Neural cell (in vitro differentiated cells): Measurements from ENCODE around the gene PRAC2. TPM values are rescaled to one million over a fixed set of nuclear protein-coding genes. Genes with fewer than 3 reads are reported as not detected.

Experiments used
- H2AFZ ChIP-seq: fragments of 200-600, 300-800 bp; sonication (generic), shearing (Covaris generic); 2 replicates; pipeline ENCODE4 v1.6.0; 2014; ENCODE audit warnings: low read depth, mild to moderate bottlenecking, antibody characterized with exemption, low read length, moderate library complexity
- H3F3A ChIP-seq: fragments of 200-600 bp; shearing (Covaris generic); 2 replicates; pipeline ENCODE4 v1.6.1; 2016; ENCODE audit warnings: mild to moderate bottlenecking, moderate library complexity, mixed read lengths, antibody characterized with exemption, low read length; ENCODE audit not compliant: insufficient read depth, poor library complexity, severe bottlenecking
- H3K27ac ChIP-seq: fragments of 200-600, 300-800 bp; sonication (generic), shearing (Covaris generic); 2 replicates; pipeline ENCODE4 v1.5.1; 2014; ENCODE audit warnings: mild to moderate bottlenecking, low read length, moderate library complexity
- H3K27me3 ChIP-seq: fragments of 300-800, 200-600 bp; sonication (generic), shearing (Covaris generic); 2 replicates; pipeline ENCODE4 v1.6.0; 2014; ENCODE audit warnings: mild to moderate bottlenecking, low read depth, low read length, moderate library complexity; ENCODE audit not compliant: insufficient read depth
- H3K36me3 ChIP-seq: fragments of 300-800, 200-600 bp; sonication (generic), shearing (Covaris generic); 2 replicates; pipeline ENCODE4 v1.5.1; 2014; ENCODE audit warnings: mild to moderate bottlenecking, antibody characterized with exemption, low read length, moderate library complexity; ENCODE audit not compliant: insufficient read depth
- H3K4me2 ChIP-seq: fragments of 300-800, 200-600 bp; sonication (generic), shearing (Covaris generic); 2 replicates; pipeline ENCODE4 v1.6.0; 2014; ENCODE audit warnings: mild to moderate bottlenecking, low read length
- H3K4me3 ChIP-seq: fragments of 300-800, 200-600 bp; sonication (generic), shearing (Covaris generic); 2 replicates; pipeline ENCODE4 v1.5.1; 2014; ENCODE audit warnings: mild to moderate bottlenecking, low read length, moderate library complexity
- H3K79me2 ChIP-seq: fragments of 200-600 bp; shearing (Covaris generic); replicated peaks from 2 replicates; pipeline ENCODE4 v1.6.0; 2014; ENCODE audit warnings: mild to moderate bottlenecking, low read length, moderate library complexity; ENCODE audit not compliant: insufficient read depth
- H3K9ac ChIP-seq: fragments of 300-800, 200-600 bp; sonication (generic), shearing (Covaris generic); 2 replicates; pipeline ENCODE4 v1.6.1; 2016; ENCODE audit warnings: mild to moderate bottlenecking, low read length, mixed read lengths
- H3K9me2 ChIP-seq: fragments of 200-600 bp; shearing (Covaris generic); 2 replicates; pipeline ENCODE4 v1.6.1; 2016; ENCODE audit warnings: mild to moderate bottlenecking, low read length, mixed read lengths; ENCODE audit not compliant: insufficient read depth
- H3K9me3 ChIP-seq: fragments of 200-600, 300-800 bp; sonication (generic), shearing (Covaris generic); 2 replicates; pipeline ENCODE4 v1.6.1; 2016; ENCODE audit warnings: mild to moderate bottlenecking, mixed run types, low read length, moderate library complexity, mixed read lengths
- H4K20me1 ChIP-seq: fragments of 200-600 bp; shearing (Covaris generic); 2 replicates; pipeline ENCODE4 v1.6.1; 2016; ENCODE audit warnings: mild to moderate bottlenecking, mixed run types; ENCODE audit not compliant: insufficient read depth
- CTCF ChIP-seq: fragments of 450-650 bp; IDR thresholded peaks from 2 replicates; pipeline ENCODE4 v1.5.1; 2014; ENCODE audit warnings: antibody characterized with exemption, mild to moderate bottlenecking, moderate library complexity; ENCODE audit not compliant: poor library complexity, severe bottlenecking
- EP300 ChIP-seq: fragments of 450-650 bp; conservative IDR thresholded peaks from 2 replicates; pipeline ENCODE4 v1.6.1; 2014; ENCODE audit warnings: antibody characterized with exemption, mild to moderate bottlenecking, moderate library complexity; ENCODE audit not compliant: poor library complexity, severe bottlenecking
- EZH2 ChIP-seq: fragments of 200-600, 300-800 bp; shearing (Covaris generic), sonication (generic); IDR thresholded peaks from 2 replicates; pipeline ENCODE4 v1.6.1; 2014; ENCODE audit warnings: antibody characterized with exemption, low read length, borderline replicate concordance, mild to moderate bottlenecking; ENCODE audit not compliant: insufficient read depth, poor library complexity, severe bottlenecking
- MXI1 ChIP-seq: fragments of 450-650 bp; conservative IDR thresholded peaks from 2 replicates; pipeline ENCODE4 v1.6.1; 2014; ENCODE audit warnings: antibody characterized with exemption, mild to moderate bottlenecking; ENCODE audit not compliant: poor library complexity, severe bottlenecking
- POLR2AphosphoS5 ChIP-seq: IDR thresholded peaks from 2 replicates; pipeline ENCODE4 v1.6.1; 2012
- RAD21 ChIP-seq: fragments of 450-650 bp; conservative IDR thresholded peaks from 2 replicates; pipeline ENCODE4 v1.6.1; 2014; ENCODE audit warnings: antibody characterized with exemption, mild to moderate bottlenecking, moderate library complexity
- REST ChIP-seq: IDR thresholded peaks from 2 replicates; pipeline ENCODE4 v1.6.1; 2012; ENCODE audit warnings: borderline replicate concordance
- SMC3 ChIP-seq: fragments of 450-650 bp; conservative IDR thresholded peaks from 2 replicates; pipeline ENCODE4 v1.6.1; 2014; ENCODE audit warnings: antibody characterized with exemption, mild to moderate bottlenecking, moderate library complexity; ENCODE audit not compliant: poor library complexity
- TAF1 ChIP-seq: IDR thresholded peaks from 2 replicates; pipeline ENCODE4 v1.6.1; 2012; ENCODE audit warnings: low read depth
- polyA plus RNA-seq: library from polyadenylated mRNA; depleted of rRNA; stranded (reverse); fragments of >200 nt; gene quantifications from 2 replicates; pipeline ENCODE4 v1.2.3, GENCODE V29; 2014

PRAC2 gene
- polyA plus RNA-seq, 1 donor from 2014 or later: not detected

GRCh38 chr17:48701864-48702532 is 21.0 kb upstream of the PRAC2 start:
- H3K27me3 ChIP-seq: peaks cover 46% of the 10 kb centered on the region
- no peak overlapping the region for H2AFZ ChIP-seq
- no peaks in the 10 kb centered on the region for H3K9me2 ChIP-seq
- no peaks in the 10 kb centered on the region for H4K20me1 ChIP-seq
- TF ChIP-seq EP300 (no peak), CTCF (no peak), REST (no peak), TAF1 (no peak), EZH2 (no peak), RAD21 (no peak), SMC3 (no peak), MXI1 (no peak), POLR2AphosphoS5 (no peak)
- no peaks in the 10 kb centered on the region for H3K79me2 ChIP-seq
- H3K9me3 ChIP-seq: no peaks in the 10 kb centered on the region
- H3K27ac ChIP-seq: no peak overlapping the region
- no peak overlapping the region for H3K4me2 ChIP-seq
- no peaks in the 10 kb centered on the region for H3F3A ChIP-seq
- H3K9ac ChIP-seq: no peak overlapping the region
- no peaks in the 10 kb centered on the region for H3K36me3 ChIP-seq
- no peak overlapping the region for H3K4me3 ChIP-seq

- Histone ChIP-seq H2AFZ (no peak overlapping the region), H3K4me2 (no peak overlapping the region), H3K36me3 (no peaks in the 10 kb centered on the region), H3F3A (no peaks in the 10 kb centered on the region), H3K9me2 (no peaks in the 10 kb centered on the region), H3K9me3 (no peaks in the 10 kb centered on the region), H3K9ac (no peak overlapping the region), H3K79me2 (no peaks in the 10 kb centered on the region), H3K4me3 (no peak overlapping the region), H3K27ac (no peak overlapping the region), H3K27me3 (peaks cover 61% of the 10 kb centered on the region), H4K20me1 (no peaks in the 10 kb centered on the region)
- TF ChIP-seq EP300: no peak
- no peak for TF ChIP-seq SMC3
- TF ChIP-seq EZH2: no peak
- TF ChIP-seq POLR2AphosphoS5: no peak
- no peak for TF ChIP-seq TAF1
- no peak for TF ChIP-seq RAD21
- TF ChIP-seq REST: no peak
- TF ChIP-seq MXI1: no peak
- TF ChIP-seq CTCF: no peak
Observed at GRCh38 chr17:48704361-48705248, 18.4 kb upstream of the PRAC2 start.
